ENCODE data around the gene CXCL14. TPM values are rescaled to one million over a fixed set of nuclear protein-coding genes. Genes with fewer than 3 reads are reported as not detected.

The CXCL14 gene
- total and polyA plus RNA-seq, 2 of the 4 experiments (the other 2 are of a cell fraction), result not detected

DNA sequence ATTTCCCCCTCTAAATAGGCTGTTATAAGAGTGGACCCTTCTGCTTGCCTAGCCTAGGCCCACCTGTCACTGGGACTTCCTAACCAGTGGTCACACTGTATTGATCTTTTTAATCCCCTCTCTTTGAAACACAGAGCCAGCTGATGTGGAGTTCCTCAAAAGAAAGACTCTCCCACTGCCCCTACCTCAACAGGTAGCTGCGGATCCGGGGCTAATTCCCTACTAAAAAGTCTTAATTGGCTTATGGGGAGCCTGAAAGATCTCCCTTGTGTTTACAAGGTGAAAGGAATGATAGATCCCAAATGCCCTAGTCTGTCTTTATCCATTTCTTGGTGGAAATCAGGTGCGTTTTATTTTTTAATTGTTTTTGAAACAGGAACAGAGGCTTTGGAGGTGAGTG, 45.0 kb downstream of the CXCL14 start:
- no peak overlapping the region for H3K4ac ChIP-seq (ENCODE audit: low read depth, low read length)
- no peak overlapping the region for H2AK9ac ChIP-seq (replicated peaks; ENCODE audit: low read depth, low read length, poor library complexity)
- no peak overlapping the region for H2BK120ac ChIP-seq (ENCODE audit: low read depth, low read length)
- no peak overlapping the region for H3K4me2 ChIP-seq (ENCODE audit: low read depth, low read length)
- in situ Hi-C loops (cut with MboI; ENCODE audit: low sequenced_read_pairs), result no loop called here
- peaks cover 5% of the 10 kb centered on the region for H3K9me3 ChIP-seq (ENCODE audit: control insufficient read depth, insufficient read depth, low read length)
- H3K9me1 ChIP-seq (ENCODE audit: insufficient read depth, low read length), result no peaks in the 10 kb centered on the region
- H3K27me3 ChIP-seq (ENCODE audit: control insufficient read depth, insufficient read depth, low read length), result peaks cover 81% of the 10 kb centered on the region
- H2BK20ac ChIP-seq (ENCODE audit: low read depth, low read length), result no peak overlapping the region
- CTCF ChIA-PET, result interaction anchor here (0.7 to 1.3 kb wide), 2 partner anchors 18 to 67 kb away, joined by 3 to 5 read pairs; no protein-coding TSS in a partner anchor
- no peak overlapping the region for H2AK5ac ChIP-seq (ENCODE audit: low read depth, low read length)
- no CpG with 5 or more reads among the region's 3 CpGs for WGBS, 2 experiments (ENCODE audit: extremely low coverage in 2 of 2, insufficient read length in 1 of 2)
- ATAC-seq (ENCODE audit: low read depth), result no peak
- intact Hi-C loops (cut with micrococcal nuclease), result no loop called here
- no peak overlapping the region for H3K4me3 ChIP-seq (ENCODE audit: insufficient read depth, low read depth, low read length)
- H3K79me1 ChIP-seq (ENCODE audit: low read depth in 1 of 2, low read length in 2 of 2), result no peaks in the 10 kb centered on the region
- no peak overlapping the region for H3K9ac ChIP-seq (ENCODE audit: low read depth, low read length)
- no peak overlapping the region for H4K91ac ChIP-seq (ENCODE audit: insufficient read depth, low read depth, low read length)
- TF ChIP-seq CHD1 (IDR thresholded peaks at IDR 0.05; ENCODE audit: low read depth, low read length) (no peak), SMC3 (IDR thresholded peaks at IDR 0.05; ENCODE audit: low read depth, low read length) (no peak), MAZ (IDR thresholded peaks at IDR 0.05; ENCODE audit: borderline replicate concordance, low read depth, low read length) (no peak), BHLHE40 (IDR thresholded peaks at IDR 0.05; ENCODE audit: low read depth, low read length) (no peak), FOS (IDR thresholded peaks at IDR 0.05; ENCODE audit: low read depth, low read length) (no peak), RCOR1 (IDR thresholded peaks at IDR 0.05; ENCODE audit: insufficient replicate concordance, low read length) (no peak), MAFK (IDR thresholded peaks at IDR 0.05; ENCODE audit: low read depth, low read length) (no peak), RFX5 (IDR thresholded peaks at IDR 0.05; ENCODE audit: low read depth, low read length) (no peak), NFE2L2 (IDR thresholded peaks at IDR 0.05; ENCODE audit: low read depth, low read length) (no peak), MXI1 (IDR thresholded peaks at IDR 0.05; ENCODE audit: borderline replicate concordance, low read depth, low read length) (no peak), RAD21 (IDR thresholded peaks at IDR 0.05; ENCODE audit: low read length) (no peak), POLR2A (IDR thresholded peaks at IDR 0.05; ENCODE audit: low read depth, low read length) (no peak), CEBPB (IDR thresholded peaks at IDR 0.05; ENCODE audit: low read depth, low read length) (no peak)
- TF ChIP-seq, protein P1, sequence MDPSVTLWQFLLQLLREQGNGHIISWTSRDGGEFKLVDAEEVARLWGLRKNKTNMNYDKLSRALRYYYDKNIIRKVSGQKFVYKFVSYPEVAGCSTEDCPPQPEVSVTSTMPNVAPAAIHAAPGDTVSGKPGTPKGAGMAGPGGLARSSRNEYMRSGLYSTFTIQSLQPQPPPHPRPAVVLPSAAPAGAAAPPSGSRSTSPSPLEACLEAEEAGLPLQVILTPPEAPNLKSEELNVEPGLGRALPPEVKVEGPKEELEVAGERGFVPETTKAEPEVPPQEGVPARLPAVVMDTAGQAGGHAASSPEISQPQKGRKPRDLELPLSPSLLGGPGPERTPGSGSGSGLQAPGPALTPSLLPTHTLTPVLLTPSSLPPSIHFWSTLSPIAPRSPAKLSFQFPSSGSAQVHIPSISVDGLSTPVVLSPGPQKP (IDR thresholded peaks at IDR 0.05; ENCODE audit: borderline replicate concordance, low read depth, low read length), result no peak
- TF ChIP-seq, protein P2, sequence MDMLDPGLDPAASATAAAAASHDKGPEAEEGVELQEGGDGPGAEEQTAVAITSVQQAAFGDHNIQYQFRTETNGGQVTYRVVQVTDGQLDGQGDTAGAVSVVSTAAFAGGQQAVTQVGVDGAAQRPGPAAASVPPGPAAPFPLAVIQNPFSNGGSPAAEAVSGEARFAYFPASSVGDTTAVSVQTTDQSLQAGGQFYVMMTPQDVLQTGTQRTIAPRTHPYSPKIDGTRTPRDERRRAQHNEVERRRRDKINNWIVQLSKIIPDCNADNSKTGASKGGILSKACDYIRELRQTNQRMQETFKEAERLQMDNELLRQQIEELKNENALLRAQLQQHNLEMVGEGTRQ (IDR thresholded peaks at IDR 0.05; ENCODE audit: low read depth, low read length), result no peak
- TF ChIP-seq, protein P3, sequence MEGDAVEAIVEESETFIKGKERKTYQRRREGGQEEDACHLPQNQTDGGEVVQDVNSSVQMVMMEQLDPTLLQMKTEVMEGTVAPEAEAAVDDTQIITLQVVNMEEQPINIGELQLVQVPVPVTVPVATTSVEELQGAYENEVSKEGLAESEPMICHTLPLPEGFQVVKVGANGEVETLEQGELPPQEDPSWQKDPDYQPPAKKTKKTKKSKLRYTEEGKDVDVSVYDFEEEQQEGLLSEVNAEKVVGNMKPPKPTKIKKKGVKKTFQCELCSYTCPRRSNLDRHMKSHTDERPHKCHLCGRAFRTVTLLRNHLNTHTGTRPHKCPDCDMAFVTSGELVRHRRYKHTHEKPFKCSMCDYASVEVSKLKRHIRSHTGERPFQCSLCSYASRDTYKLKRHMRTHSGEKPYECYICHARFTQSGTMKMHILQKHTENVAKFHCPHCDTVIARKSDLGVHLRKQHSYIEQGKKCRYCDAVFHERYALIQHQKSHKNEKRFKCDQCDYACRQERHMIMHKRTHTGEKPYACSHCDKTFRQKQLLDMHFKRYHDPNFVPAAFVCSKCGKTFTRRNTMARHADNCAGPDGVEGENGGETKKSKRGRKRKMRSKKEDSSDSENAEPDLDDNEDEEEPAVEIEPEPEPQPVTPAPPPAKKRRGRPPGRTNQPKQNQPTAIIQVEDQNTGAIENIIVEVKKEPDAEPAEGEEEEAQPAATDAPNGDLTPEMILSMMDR (conservative IDR thresholded peaks at IDR 0.05; ENCODE audit: low read depth, low read length), result no peak
- H3K36me3 ChIP-seq (ENCODE audit: control insufficient read depth, insufficient read depth, low read length), result no peaks in the 10 kb centered on the region
- no peak overlapping the region for H3K14ac ChIP-seq (replicated peaks; ENCODE audit: low read depth, low read length)
- H2BK5ac ChIP-seq (ENCODE audit: low read depth, low read length, poor library complexity, severe bottlenecking), result no peak overlapping the region
- H3K18ac ChIP-seq (ENCODE audit: low read depth, low read length), result no peak overlapping the region
- H3K56ac ChIP-seq (ENCODE audit: extremely low read depth, insufficient read depth, low read length), result no peak overlapping the region
- no peak overlapping the region for H3K27ac ChIP-seq (ENCODE audit: insufficient read depth, low read length)
- POLR2A ChIA-PET (ENCODE audit: unreplicated experiment), result no interaction called here
- no TSS peak for BruUV-seq (replicated peaks)
- no peak for DNase-seq
- no peak overlapping the region for H2AFZ ChIP-seq (replicated peaks; ENCODE audit: low read length, poor library complexity)
- H4K5ac ChIP-seq (ENCODE audit: low read depth, low read length), result no peak overlapping the region
- dilution Hi-C loops (cut with HindIII; ENCODE audit: low sequenced_read_pairs, unreplicated experiment), result no loop called here
- H3K4me1 ChIP-seq (ENCODE audit: control insufficient read depth, insufficient read depth, low read length), result no peaks in the 10 kb centered on the region
- no peak overlapping the region for H2BK15ac ChIP-seq (ENCODE audit: low read depth, low read length)
- H4K8ac ChIP-seq (ENCODE audit: low read depth in 2 of 2, low read length in 2 of 2), result no peak overlapping the region
- H4K20me1 ChIP-seq (ENCODE audit: insufficient read depth, low read length), result no peaks in the 10 kb centered on the region
- no peak overlapping the region for H3K23ac ChIP-seq (ENCODE audit: low read depth, low read length)

Measured in IMR-90 (cell line).